Stimulated activated CD4-positive, alpha-beta T cell treated with anti-CD3 and anti-CD28 coated beads, TNF-alpha, amount 100 ng/mL, for 48 hours (primary cell): ENCODE data around the gene DCLK3.

ENCODE experiments used
- DNase-seq, 3 donors: peaks; one replicate each; pipeline ENCODE4 v3.0.0-alpha.2; 2020; ENCODE audit warnings: low read depth in 3 of 3

Gene DCLK3

GRCh38 chr3:36707623-36708409 is 56.5 kb downstream of the DCLK3 start:
- peak in 1 of 3 donors; percentile 3 for DNase-seq

- no peak for DNase-seq
Measured at GRCh38 chr3:36705015-36705414, 59.3 kb downstream of the DCLK3 start.

- DNase-seq, result no peak
Measured at GRCh38 chr3:36704280-36704679, 60.1 kb downstream of the DCLK3 start.

GRCh38 chr3:36701249-36701572 is 63.1 kb downstream of the DCLK3 start:
- DNase-seq, result no peak

- DNase-seq, result peak; percentile 3 to 19 (median 14)
Measured at GRCh38 chr3:36700537-36701248, 63.7 kb downstream of the DCLK3 start.

- no peak for DNase-seq
Measured at GRCh38 chr3:36698314-36698713, 66.0 kb downstream of the DCLK3 start.

- no peak for DNase-seq
Measured at GRCh38 chr3:36697229-36698001, 66.9 kb downstream of the DCLK3 start.

DNA sequence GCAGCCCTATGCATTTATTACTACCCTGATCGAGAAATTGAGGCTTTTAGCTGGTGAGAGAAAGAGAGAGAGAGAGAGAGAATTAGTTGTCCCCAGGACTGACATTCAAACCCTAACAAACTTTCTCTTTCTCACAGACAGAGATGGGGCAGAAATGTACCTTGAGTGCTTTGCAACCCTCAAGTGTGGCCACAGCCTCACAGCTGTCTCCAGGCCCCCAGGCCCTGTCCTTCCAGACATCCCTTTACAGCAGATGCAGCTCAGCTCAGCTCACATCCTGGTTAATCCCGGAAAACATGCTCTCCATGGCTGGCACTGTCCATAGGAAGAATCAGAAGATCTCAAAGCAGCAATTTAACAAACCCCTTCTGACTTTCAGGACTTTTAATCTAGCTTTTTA is 67.6 kb downstream of the DCLK3 start:
- no peak for DNase-seq

DNA sequence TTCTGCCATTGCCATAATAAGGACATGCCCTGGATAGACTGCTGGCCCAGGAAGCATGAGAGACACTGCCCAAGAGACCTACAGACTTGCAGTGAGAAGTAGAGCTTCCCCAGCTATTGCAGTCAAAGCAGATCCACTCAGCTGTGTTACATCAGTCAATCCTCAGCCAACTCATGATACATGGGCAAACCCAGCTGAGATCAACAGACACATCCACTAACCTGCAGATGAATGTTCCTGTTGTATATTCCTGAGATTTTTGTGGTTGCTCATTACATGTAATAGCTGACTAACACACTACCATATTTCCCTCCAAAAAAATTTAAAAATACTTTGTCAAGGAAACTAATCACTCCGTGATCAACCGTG is 68.6 kb downstream of the DCLK3 start:
- DNase-seq, result no peak

- no peak for DNase-seq
Measured at GRCh38 chr3:36695113-36695768, 69.1 kb downstream of the DCLK3 start.

DNA sequence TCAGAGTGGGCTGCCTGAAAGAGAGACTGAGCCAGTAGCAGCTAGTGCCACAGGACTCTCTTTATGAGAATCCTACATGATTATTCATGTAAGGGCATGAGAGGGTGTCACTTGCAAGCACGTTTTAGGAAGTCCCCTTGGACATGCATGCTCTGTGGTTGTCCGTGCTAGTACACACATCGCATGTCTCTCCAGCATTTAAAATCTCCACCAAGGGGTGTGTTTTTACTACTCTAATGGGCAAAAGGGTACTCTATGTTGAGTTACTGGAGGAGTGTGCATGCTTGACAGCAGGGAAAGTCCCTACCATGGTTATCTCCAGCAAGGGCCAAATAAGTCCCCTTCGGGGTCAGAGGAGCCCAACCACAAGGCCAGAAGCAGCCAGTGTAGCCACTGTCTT is 70.7 kb downstream of the DCLK3 start:
- no peak for DNase-seq

GRCh38 chr3:36689560-36689959 is 74.8 kb downstream of the DCLK3 start:
- no peak for DNase-seq

DNA sequence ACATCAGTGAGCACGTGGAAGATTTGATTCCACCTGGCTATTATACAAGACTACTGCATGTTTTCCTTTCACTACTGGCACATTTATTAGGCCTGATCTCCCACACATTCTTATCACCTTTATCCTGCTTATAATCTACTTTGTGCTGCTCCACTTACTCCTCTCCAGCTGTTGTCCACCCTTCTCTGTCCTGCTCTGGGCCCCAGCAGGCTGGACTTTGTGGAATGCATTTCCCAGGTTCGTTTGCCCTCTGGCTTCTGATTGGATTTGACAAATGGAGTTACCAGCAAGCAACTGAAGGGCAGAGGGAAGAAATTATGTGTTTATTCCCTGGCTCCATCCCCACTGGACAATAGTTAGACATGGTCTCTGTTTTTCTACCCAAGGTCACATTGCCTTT is 75.5 kb downstream of the DCLK3 start:
- no peak for DNase-seq

GRCh38 chr3:36686516-36686915 is 77.8 kb downstream of the DCLK3 start:
- DNase-seq, result no peak

- no peak for DNase-seq
Measured at GRCh38 chr3:36681867-36682266, 82.5 kb downstream of the DCLK3 start.

DNA sequence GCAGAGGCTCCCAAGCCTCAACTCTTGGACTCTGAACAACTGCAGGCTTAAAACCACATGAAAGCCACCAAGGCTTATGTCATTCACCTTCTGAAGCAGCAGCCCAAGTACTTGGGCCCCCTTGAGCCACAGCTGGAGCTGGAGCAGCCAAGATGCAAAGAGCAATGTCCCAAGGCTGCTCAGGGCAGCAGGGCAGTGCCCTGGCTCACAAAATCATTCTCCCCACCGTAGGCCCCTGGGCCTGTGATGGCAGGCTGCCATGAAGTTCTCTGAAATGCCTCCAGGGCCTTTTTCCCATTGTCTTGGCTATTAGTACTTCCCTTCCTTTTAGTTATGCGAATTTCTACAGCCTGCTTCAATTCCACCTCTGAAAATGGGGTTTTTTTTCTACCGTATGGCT is 83.4 kb downstream of the DCLK3 start:
- no peak for DNase-seq

DNA sequence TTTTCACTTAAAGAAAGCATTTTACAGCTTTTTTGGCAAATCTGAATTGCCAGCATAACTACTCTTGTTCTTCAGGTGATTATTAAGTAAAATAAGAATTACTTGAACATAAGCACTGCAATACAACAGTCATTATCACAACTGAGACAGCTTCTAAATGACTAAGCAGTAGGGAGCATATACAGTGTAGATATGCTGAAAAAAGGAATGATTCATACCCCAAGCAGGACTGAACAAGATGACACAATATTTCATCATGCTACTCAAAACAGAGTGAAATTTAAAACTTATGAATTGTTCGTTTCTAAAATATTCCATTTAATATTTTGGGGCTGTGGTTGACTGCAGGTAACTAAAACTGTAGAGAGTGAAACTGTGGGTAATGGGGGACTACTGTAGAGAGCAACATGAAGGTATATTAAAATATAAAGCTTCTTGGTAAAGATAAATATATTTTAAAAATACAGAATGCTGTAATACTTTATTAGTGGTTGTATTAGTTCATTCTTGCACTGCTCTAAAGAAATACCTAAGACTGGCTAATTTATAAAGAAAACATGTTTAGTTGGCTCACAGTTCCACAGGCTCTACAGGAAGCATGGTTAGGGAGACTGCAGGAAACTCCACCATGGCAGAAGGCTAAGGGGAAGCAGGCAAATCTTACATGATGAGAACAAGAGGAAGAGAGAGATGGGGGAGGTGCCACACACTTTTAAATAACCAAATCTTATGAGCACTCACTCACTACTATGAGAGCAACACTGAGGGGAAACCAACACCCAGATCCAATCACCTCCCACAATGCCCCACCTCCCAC is 84.8 kb downstream of the DCLK3 start:
- no peak for DNase-seq

- DNase-seq, result no peak
Measured at GRCh38 chr3:36678216-36679013, 85.9 kb downstream of the DCLK3 start.

DNA sequence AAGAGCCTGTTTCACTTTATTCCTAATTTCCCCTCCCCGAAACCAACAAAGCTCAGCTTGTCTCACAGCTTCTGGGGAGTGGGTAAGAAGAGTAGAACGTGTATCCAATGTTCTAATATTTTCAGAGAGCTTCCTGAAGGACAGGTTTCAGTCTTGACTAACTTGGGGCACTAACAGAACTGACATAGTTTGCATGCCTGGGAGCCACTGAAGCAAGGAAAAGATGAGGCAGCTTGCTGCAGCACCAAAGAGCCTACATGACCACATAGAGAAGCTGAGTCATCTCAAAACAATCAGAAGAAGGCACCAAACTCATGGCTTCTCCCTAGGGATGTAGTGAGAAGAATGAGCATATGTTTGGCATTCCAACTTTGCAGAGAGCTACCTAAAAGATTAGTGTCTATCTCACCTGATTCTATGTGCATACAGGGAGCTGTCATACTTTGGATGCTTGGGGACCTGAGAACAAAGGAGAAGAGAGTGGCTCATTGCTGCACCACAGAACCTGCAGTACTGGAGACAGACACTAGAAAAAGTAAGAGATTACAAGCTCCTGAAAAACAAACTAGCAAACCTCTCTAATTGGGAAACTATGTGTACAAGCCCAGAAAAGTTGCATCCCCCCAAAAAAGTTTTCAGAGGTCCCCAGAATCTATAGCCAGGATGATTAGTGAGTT is 86.9 kb downstream of the DCLK3 start:
- DNase-seq, result no peak

DNA sequence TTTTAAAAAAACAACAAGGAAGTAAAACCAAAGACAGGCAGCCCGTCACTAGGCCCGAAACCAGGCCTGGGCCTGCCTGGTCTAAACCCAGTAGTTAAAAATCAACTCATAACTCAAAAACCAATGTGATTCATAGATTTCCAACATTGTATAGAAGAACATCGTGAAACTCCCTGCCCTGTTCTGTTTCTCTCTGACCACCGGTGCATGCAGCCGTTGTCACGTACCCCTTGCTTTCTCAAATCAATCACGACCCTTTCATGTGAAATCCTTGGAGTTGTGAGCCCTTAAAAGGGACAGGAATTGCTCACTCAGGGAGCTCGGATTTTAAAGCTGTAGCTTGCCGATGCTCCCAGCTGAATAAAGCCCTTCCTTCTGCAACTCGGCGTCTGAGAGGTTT is 89.5 kb downstream of the DCLK3 start:
- DNase-seq, result no peak
